Measurements from ENCODE around the gene CYYR1. TPM values are rescaled to one million over a fixed set of nuclear protein-coding genes. Genes with fewer than 3 reads are reported as not detected.

Gene CYYR1
- total RNA-seq, 1 experiment from 2014 or later = not detected

DNA sequence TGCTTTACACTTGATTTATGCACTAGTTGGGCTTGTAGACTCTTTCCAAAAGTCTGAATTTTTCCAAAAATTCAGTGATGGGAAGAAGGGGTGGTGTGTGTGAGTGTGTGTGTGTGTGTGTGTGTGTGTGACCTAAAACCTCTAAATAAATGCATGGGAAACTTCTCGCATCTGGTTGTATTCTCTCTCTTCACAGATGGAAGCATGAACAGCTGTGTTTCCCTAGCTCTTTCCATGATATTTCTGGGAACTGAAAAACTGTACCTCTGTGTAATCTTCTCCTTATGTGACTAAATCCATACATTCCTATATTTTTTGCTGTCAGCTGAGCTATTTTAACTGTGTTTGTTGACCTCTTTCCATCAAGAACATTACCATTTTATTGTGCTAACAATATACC lies 26.2 kb upstream of the CYYR1 start:
- H3K27me3 ChIP-seq (replicated peaks; ENCODE audit: control insufficient read depth, insufficient read depth, low read length) = no peaks in the 10 kb centered on the region
- intact Hi-C loops (cut with micrococcal nuclease; ENCODE audit: unreplicated experiment) = no loop called here
- H3K9me3 ChIP-seq = no peaks in the 10 kb centered on the region; the same call in 1 of the 2 replicates
- no peak overlapping the region for H3K4me3 ChIP-seq (ENCODE audit: low read depth, low read length)
- Mint-ChIP-seq H3K27ac (ENCODE audit: unreplicated experiment) (no peak overlapping the region), H3K4me3 (ENCODE audit: unreplicated experiment) (no peak overlapping the region), H3K4me1 (ENCODE audit: low read depth, unreplicated experiment) (no peaks in the 10 kb centered on the region), H3K9me3 (ENCODE audit: unreplicated experiment) (no peaks in the 10 kb centered on the region), H3K36me3 (ENCODE audit: insufficient read depth, unreplicated experiment) (no peaks in the 10 kb centered on the region), H3K27me3 (ENCODE audit: insufficient read depth, unreplicated experiment) (no peaks in the 10 kb centered on the region)
- TF ChIP-seq, protein P1, sequence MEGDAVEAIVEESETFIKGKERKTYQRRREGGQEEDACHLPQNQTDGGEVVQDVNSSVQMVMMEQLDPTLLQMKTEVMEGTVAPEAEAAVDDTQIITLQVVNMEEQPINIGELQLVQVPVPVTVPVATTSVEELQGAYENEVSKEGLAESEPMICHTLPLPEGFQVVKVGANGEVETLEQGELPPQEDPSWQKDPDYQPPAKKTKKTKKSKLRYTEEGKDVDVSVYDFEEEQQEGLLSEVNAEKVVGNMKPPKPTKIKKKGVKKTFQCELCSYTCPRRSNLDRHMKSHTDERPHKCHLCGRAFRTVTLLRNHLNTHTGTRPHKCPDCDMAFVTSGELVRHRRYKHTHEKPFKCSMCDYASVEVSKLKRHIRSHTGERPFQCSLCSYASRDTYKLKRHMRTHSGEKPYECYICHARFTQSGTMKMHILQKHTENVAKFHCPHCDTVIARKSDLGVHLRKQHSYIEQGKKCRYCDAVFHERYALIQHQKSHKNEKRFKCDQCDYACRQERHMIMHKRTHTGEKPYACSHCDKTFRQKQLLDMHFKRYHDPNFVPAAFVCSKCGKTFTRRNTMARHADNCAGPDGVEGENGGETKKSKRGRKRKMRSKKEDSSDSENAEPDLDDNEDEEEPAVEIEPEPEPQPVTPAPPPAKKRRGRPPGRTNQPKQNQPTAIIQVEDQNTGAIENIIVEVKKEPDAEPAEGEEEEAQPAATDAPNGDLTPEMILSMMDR (IDR thresholded peaks at IDR 0.05; ENCODE audit: insufficient read depth in 1 of 2, low read depth in 1 of 2, low read length in 1 of 2, severe bottlenecking in 1 of 2, unreplicated experiment in 1 of 2) = no peak
- POLR2A ChIA-PET = no interaction called here
- H3K36me3 ChIP-seq (ENCODE audit: control insufficient read depth, insufficient read depth, low read length) = no peaks in the 10 kb centered on the region
- no peak for DNase-seq
- no TSS peak for BruUV-seq (replicated peaks)
- no peaks in the 10 kb centered on the region for H3K4me1 ChIP-seq
- CTCF ChIA-PET = no interaction called here

GRCh38 chr21:26597981-26598380 lies 24.9 kb upstream of the CYYR1 start:
- Mint-ChIP-seq H3K9me3 (ENCODE audit: unreplicated experiment) (no peaks in the 10 kb centered on the region), H3K27me3 (ENCODE audit: insufficient read depth, unreplicated experiment) (no peaks in the 10 kb centered on the region), H3K4me1 (ENCODE audit: low read depth, unreplicated experiment) (no peaks in the 10 kb centered on the region), H3K27ac (ENCODE audit: unreplicated experiment) (no peak overlapping the region), H3K4me3 (ENCODE audit: unreplicated experiment) (no peak overlapping the region), H3K36me3 (ENCODE audit: insufficient read depth, unreplicated experiment) (no peaks in the 10 kb centered on the region)
- BruUV-seq (replicated peaks) = no TSS peak
- CTCF ChIA-PET = no interaction called here
- TF ChIP-seq, protein P1 (IDR thresholded peaks at IDR 0.05; ENCODE audit: insufficient read depth in 1 of 2, low read depth in 1 of 2, low read length in 1 of 2, severe bottlenecking in 1 of 2, unreplicated experiment in 1 of 2) = no peak
- Histone ChIP-seq H3K4me1 (no peaks in the 10 kb centered on the region), H3K36me3 (ENCODE audit: control insufficient read depth, insufficient read depth, low read length) (no peaks in the 10 kb centered on the region), H3K9me3 (no peaks in the 10 kb centered on the region; the same call in 1 of the 2 replicates), H3K27me3 (replicated peaks; ENCODE audit: control insufficient read depth, insufficient read depth, low read length) (no peaks in the 10 kb centered on the region), H3K4me3 (ENCODE audit: low read depth, low read length) (no peak overlapping the region)
- intact Hi-C loops (cut with micrococcal nuclease; ENCODE audit: unreplicated experiment) = no loop called here
- POLR2A ChIA-PET = no interaction called here
- no peak for DNase-seq

- no peaks in the 10 kb centered on the region for H3K36me3 ChIP-seq (ENCODE audit: control insufficient read depth, insufficient read depth, low read length)
- no peaks in the 10 kb centered on the region for H3K27me3 ChIP-seq (replicated peaks; ENCODE audit: control insufficient read depth, insufficient read depth, low read length)
- no peak for DNase-seq
- Mint-ChIP-seq H3K4me3 (ENCODE audit: unreplicated experiment) (no peak overlapping the region), H3K27me3 (ENCODE audit: insufficient read depth, unreplicated experiment) (no peaks in the 10 kb centered on the region), H3K36me3 (ENCODE audit: insufficient read depth, unreplicated experiment) (no peaks in the 10 kb centered on the region), H3K9me3 (ENCODE audit: unreplicated experiment) (no peaks in the 10 kb centered on the region), H3K27ac (ENCODE audit: unreplicated experiment) (no peak overlapping the region), H3K4me1 (ENCODE audit: low read depth, unreplicated experiment) (no peaks in the 10 kb centered on the region)
- H3K9me3 ChIP-seq = no peaks in the 10 kb centered on the region; the same call in 1 of the 2 replicates
- no peak overlapping the region for H3K4me3 ChIP-seq (ENCODE audit: low read depth, low read length)
- no TSS peak for BruUV-seq (replicated peaks)
- no peaks in the 10 kb centered on the region for H3K4me1 ChIP-seq
- TF ChIP-seq, protein P1 (IDR thresholded peaks at IDR 0.05; ENCODE audit: insufficient read depth in 1 of 2, low read depth in 1 of 2, low read length in 1 of 2, severe bottlenecking in 1 of 2, unreplicated experiment in 1 of 2) = no peak
- intact Hi-C loops (cut with micrococcal nuclease; ENCODE audit: unreplicated experiment) = no loop called here
- ChIA-PET POLR2A (interaction anchor here (0.5 kb wide), 1 partner anchor 1034 kb away, joined by 3 read pairs; no protein-coding TSS in a partner anchor), CTCF (no interaction called here)
These were observed 23.9 kb upstream of the CYYR1 start for GRCh38 chr21:26597031-26597430.
